HG03095 (cell line): ENCODE results near the gene FRMD4A.
"Not testable (repeated sequence)": the region's sequence is repeated elsewhere in the genome, so short reads cannot be mapped to it uniquely, and the experiment has no call there.

ENCODE experiments used
- ATAC-seq: cut with Tn5 transposase; IDR thresholded peaks from one replicate; pipeline ENCODE4 v1.9.1; 2021; ENCODE audit warnings: moderate library complexity; ENCODE audit not compliant: unreplicated experiment

FRMD4A gene

GRCh38 chr10:13924040-13924725, 406.5 kb downstream of the FRMD4A start:
- ATAC-seq = no peak

DNA sequence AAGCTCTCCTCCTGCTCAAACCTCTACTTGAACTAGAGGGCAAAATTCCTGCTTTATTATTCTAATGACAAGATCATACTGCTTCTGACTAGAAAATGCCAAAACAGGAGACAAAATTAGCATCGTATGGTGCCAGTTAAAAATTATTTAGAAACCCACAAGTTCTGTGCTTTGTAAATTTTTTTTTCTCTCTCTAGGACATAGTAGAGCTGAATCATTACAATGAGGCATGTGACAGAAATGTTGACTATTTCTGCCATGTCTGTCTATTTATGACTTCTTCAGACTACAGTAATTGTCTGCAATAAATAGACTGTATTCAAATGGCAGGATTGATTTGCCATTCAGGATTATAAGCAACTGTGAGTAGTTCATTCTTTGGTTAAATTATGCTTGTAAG, 408.1 kb downstream of the FRMD4A start:
- no peak for ATAC-seq

DNA sequence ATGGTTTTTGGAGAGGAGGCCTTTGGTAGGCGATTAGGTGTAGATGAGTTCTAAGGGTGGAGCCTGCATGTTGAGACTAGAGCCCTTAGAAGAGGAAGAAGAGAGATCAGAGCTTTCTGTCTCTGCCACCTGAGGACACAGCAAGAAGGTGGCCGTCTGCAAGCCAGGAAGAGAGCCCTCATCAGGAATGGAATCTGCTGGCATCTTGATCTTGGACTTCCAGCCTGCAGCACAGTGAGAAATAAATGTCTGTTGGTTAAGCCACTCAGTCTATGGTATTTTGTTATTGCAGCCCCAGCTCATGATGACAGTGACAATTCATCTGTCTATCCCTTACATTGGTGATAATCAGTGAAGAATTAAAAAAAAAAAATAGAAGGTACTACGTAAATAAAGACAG, 408.8 kb downstream of the FRMD4A start:
- no peak for ATAC-seq

DNA sequence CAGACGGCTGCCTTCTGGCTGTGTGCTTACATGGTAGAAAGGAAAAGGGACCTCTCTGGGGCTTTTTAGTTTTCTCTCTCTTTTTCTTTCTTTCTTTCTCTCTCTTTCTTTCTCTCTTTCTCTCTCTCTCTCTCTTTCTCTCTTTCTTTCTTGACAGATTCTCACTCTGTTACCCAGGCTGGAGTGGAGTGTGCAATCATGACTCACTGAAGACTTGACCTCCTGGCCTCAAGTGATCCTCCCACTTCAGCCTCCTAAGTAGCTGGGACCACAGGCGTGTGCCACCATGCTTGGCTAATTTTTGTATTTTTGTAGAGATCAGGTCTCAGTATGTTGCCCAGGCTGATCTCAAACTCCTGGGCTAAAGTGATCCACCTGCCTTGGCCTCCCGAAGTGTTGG, 409.6 kb downstream of the FRMD4A start:
- ATAC-seq = not testable (repeated sequence)

DNA sequence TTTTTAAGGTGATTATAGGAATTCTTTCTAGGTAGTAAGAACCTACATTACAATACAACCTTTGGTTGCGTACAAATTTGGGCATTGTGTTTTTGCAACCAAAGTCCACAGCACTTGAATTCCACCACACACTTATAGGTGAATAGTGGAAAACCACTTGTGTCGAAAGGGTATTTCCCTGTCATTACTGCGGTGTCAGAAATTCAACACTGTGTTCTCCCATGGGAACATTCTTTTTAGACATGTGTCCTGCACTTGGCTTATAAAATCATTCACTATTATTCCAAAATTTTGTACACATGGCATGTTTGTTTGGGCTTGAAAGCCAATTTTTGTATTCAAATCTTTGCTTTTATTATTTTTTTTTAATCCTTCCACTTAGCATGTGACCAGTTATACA, 410.3 kb downstream of the FRMD4A start:
- ATAC-seq = no peak

DNA sequence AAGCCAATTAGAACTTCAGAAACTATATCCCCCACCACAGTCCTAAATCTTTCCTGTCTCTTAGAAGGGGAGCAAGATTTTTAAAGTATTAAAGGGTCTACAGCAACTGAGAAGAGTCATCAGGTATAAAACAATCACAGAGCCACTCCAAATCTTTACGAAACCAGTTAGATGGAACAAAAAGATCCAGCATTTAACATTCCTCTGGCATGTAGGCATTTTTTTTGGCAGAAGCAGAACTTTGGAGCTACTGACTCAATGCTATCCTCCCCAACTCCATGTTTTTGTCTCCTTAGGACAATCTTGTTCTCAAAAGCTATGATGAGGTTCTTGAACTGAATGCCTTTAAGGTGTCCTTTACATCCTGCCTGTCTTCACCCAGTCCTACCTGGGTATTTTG, 410.7 kb downstream of the FRMD4A start:
- ATAC-seq = no peak

DNA sequence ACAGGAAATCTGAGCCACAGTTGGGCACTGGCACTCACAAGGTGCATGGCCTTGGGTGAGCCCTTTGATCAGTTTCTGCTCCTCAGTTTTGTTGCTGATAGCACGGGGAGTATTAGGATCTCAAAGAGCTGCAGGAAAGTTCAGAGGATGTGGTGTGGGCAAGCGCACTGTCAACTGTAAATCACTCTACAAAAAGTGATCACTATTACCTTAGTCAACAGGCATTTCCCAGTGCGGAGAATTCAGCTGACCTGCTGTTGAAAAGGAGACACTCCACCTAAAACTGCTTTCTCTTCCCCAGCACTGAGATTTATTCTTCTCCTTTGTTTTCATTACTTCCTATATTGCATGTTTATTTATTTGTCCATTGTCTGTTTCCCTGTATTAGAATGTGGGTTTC, 412.9 kb downstream of the FRMD4A start:
- ATAC-seq = no peak

DNA sequence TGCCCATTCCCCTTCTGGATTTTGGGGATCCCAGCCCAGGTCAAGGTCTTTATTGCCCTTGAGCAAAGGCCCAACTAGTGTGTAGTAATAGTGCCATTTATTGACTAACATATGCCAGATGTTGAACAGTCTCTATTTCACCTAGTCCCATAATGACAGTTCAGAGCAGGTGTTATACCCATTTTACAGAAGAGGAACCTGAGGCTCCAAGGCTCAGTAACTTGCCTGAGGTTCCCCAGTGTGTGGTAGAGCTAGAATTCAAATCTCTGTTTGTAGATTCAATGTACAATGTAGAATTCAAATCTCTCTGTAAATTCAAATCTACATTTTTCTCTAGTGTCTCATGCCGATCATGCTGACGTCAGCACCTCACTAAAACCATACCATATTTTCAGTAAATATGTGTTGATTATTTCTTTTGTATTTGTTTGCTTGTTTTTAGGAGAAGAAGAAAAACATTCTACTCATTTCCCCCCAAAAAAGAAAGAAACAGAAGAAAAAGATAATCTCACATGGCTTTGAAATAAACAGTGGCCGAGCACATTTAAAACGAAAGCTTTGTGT, 414.3 kb downstream of the FRMD4A start:
- ATAC-seq = no peak

- ATAC-seq = no peak
These were observed 415.0 kb downstream of the FRMD4A start for GRCh38 chr10:13915710-13916109.

GRCh38 chr10:13913897-13914296, 416.8 kb downstream of the FRMD4A start:
- ATAC-seq = no peak

DNA sequence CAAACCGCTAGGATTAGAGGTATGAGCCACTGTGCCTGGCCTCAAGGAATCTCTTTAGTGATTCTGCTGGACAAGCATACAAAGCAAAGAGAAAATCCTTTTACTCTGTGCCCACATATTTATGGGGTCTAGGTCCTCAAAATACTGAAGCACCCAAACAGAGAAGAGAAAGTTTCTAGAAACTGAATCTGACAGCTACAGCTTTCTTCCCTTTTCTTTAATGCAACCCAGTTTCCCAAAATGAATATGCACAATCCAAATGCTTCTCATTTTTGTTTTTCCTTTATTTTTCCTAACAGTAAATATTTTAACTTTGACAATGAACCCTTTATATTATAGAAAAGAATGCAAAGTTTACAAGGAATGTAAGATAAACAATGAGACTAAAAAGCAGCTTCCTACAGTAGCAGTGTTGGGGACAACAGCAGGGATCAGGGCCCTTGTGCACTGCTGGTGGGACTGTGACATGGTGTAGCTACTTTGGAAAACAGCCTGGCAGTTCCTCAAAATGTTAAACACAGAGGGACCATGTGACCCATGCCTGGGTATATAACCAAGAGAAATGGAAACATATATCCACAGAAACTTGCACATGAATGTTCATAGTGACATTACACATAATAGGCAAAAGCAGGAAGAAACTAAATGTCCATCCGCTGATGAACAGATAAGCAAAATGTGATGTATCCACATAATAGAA, 418.8 kb downstream of the FRMD4A start:
- ATAC-seq = no peak

DNA sequence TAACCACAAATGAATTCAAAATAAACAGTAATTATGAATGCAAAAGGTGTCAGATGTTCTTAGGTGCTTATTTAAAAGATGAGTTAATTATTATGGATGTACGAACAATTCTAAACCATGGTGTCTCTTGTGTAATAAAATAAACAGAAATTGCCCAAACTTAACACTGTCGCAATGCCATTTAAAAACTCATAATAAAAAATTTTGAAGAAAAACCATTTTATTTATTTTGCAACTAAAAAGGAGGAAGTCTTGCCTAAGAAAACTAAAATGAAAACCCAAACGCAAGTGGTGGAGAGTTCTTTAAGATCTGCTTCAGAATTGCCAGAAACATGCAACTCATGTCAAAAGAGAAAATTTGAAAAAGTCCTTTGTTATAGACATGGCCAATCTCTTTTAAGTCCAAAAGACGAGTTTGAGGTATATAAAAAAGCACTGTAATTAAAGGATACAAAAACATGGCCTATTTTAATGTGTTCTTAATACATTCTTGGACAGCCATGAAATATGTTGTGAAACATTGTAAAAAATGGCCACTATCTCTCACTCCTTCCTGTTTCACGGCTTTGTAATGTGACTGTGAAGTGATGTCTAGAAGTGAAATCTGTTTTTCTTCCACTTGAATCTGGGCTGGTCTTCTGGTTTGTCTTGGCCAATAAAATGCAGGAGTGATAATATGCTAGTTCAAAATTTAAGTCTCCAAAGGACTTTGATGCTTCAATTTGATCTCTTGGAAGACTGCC, 421.0 kb downstream of the FRMD4A start:
- ATAC-seq = no peak

DNA sequence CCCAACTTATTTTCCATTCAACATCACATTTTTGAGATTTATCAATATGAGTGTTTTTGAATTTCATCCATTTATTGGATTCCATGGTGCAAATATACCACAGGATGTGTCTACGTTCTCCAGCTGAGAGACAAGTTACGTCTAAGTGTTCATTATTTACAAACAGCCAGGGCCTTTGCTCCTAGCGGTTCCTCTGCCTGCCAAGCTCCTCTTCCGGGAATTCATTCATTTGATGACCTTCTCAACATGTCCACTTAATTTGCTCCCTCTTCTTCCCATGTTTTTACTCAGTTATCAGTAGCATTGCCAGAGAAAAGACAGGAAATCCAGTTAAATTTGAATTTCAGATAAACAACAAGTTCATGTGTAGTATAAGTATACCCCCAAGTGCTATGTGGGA, 422.2 kb downstream of the FRMD4A start:
- ATAC-seq = no peak

GRCh38 chr10:13907570-13907969, 423.2 kb downstream of the FRMD4A start:
- no peak for ATAC-seq

GRCh38 chr10:13905281-13905680, 425.4 kb downstream of the FRMD4A start:
- ATAC-seq = no peak

DNA sequence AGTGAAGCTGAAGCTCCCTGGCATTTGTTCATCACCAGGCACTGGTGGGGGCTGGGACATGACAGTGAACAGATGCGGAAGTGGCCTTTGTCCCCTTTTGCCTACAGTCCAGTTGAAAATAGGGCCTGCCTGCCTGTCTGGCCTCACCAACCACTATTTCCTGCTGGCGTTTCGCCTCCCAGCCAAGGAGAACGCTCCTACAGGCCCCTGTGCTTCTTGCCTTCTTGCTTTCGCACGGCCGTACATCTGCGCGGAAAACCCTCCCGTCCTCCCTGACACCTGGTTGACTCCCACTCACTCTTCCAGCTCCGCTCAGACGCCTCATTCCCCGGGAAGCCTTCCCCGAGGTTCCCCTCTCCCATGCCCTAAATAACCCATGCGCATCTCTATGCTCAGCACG, 426.7 kb downstream of the FRMD4A start:
- ATAC-seq = no peak

GRCh38 chr10:13902868-13903587, 427.7 kb downstream of the FRMD4A start:
- no peak for ATAC-seq

DNA sequence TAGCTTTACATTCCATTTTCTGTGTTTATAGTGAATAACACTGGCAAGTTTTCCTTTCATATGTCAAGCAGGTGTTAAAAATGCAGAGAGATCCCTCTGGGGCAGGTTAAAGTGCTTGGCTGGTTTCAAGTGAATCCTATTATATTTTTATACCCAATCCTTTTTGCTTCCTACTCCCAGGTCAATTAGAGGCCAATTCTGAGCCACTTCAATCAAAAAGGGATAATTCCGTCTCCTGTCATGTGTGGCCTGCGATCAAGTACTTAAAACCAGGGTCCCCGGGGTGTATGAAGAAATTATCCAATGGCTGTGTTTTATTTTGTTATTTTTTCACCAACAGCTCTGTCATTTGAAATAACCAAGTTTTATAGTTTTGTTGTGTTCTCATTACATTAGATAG, 430.8 kb downstream of the FRMD4A start:
- no peak for ATAC-seq

GRCh38 chr10:13896146-13896545, 434.6 kb downstream of the FRMD4A start:
- ATAC-seq = not testable (repeated sequence)

GRCh38 chr10:13894412-13895093, 436.2 kb downstream of the FRMD4A start:
- no peak for ATAC-seq
